Right atrium auricular region (tissue), 2 donors: ENCODE data around the gene CEP83. TPM values are rescaled to one million over a fixed set of nuclear protein-coding genes. Genes with fewer than 3 reads are reported as not detected.
"Not testable (repeated sequence)": the region's sequence is repeated elsewhere in the genome, so short reads cannot be mapped to it uniquely, and the experiment has no call there.

Experiments used
- DNase-seq: peaks from one replicate; pipeline ENCODE4 v3.0.0-alpha.2; 2019; ENCODE audit warnings: low spot score
- H3K27ac ChIP-seq, 2 donors: fragments of 200-600 bp; sonication (generic); 1 replicate in 1 of 2; 2 replicates in 1 of 2; pipeline ENCODE4 v1.5.1; 2016 to 2019
- H3K27me3 ChIP-seq, 2 donors: fragments of 200-600 bp; sonication (generic); one replicate each; pipeline versions ENCODE4 v1.5.1 to v1.6.0; 2017 to 2019
- H3K36me3 ChIP-seq: fragments of 200-600 bp; sonication (generic); one replicate; pipeline ENCODE4 v1.5.1; 2016
- H3K4me1 ChIP-seq, 2 donors: fragments of 200-600 bp; sonication (generic); one replicate each; pipeline versions ENCODE4 v1.5.1 to v1.6.0; 2017 to 2019
- H3K4me3 ChIP-seq, 2 donors: fragments of 200-600 bp; sonication (generic); 1 replicate in 1 of 2; 2 replicates in 1 of 2; pipeline ENCODE4 v1.5.1; 2017 to 2019; ENCODE audit warnings: mild to moderate bottlenecking in 1 of 2, moderate library complexity in 1 of 2
- H3K9me3 ChIP-seq, 2 donors: fragments of 200-600 bp; sonication (generic); one replicate each; pipeline ENCODE4 v1.5.1; 2019
- CTCF ChIP-seq, 2 donors: fragments of 200-600 bp; sonication (generic); IDR thresholded peaks; one replicate each; pipeline ENCODE4 v1.5.1; 2019; ENCODE audit warnings: antibody characterized with exemption in 2 of 2
- total RNA-seq, 2 donors: library from RNA; depleted of rRNA; stranded (reverse); fragments of >200 nt; gene quantifications; one replicate each; pipeline ENCODE4 v1.1.0, GENCODE V29; 2016

The CEP83 gene
- total RNA-seq, 2 donors from 2014 or later, result 13.0 to 16.6 TPM

- no peak overlapping the region for H3K4me3 ChIP-seq
- no peak for DNase-seq
- peaks cover 0 to 18% of the 10 kb centered on the region in 2 donors for H3K9me3 ChIP-seq
- peaks cover 0 to 20% of the 10 kb centered on the region in 2 donors for H3K4me1 ChIP-seq
- no peaks in the 10 kb centered on the region for H3K36me3 ChIP-seq
- H3K27me3 ChIP-seq, result no peaks in the 10 kb centered on the region
- H3K27ac ChIP-seq, result no peak overlapping the region
- TF ChIP-seq CTCF (IDR thresholded peaks at IDR 0.05), result no peak
These were observed 30.0 kb downstream of the CEP83 start for GRCh38 chr12:94429633-94430032.

GRCh38 chr12:94429191-94429590 lies 30.5 kb downstream of the CEP83 start:
- no peak overlapping the region for H3K27ac ChIP-seq
- no peaks in the 10 kb centered on the region for H3K36me3 ChIP-seq
- DNase-seq, result no peak
- TF ChIP-seq CTCF (IDR thresholded peaks at IDR 0.05), result no peak
- H3K27me3 ChIP-seq, result no peaks in the 10 kb centered on the region
- H3K4me3 ChIP-seq, result no peak overlapping the region
- peaks cover 0 to 18% of the 10 kb centered on the region in 2 donors for H3K9me3 ChIP-seq
- H3K4me1 ChIP-seq, result peaks cover 0 to 20% of the 10 kb centered on the region in 2 donors

GRCh38 chr12:94427501-94428381 lies 31.9 kb downstream of the CEP83 start:
- TF ChIP-seq CTCF (IDR thresholded peaks at IDR 0.05), result no peak
- H3K9me3 ChIP-seq, result peaks cover 0 to 23% of the 10 kb centered on the region in 2 donors
- peaks cover 0 to 14% of the 10 kb centered on the region in 2 donors for H3K4me1 ChIP-seq
- no peaks in the 10 kb centered on the region for H3K36me3 ChIP-seq
- H3K4me3 ChIP-seq, result no peak overlapping the region
- DNase-seq, result no peak
- H3K27me3 ChIP-seq, result no peaks in the 10 kb centered on the region
- H3K27ac ChIP-seq, result peak overlapping the region; percentile 12 to 20

GRCh38 chr12:94426049-94426448 lies 33.6 kb downstream of the CEP83 start:
- Histone ChIP-seq H3K9me3 (peaks cover 10 to 35% of the 10 kb centered on the region in 2 donors), H3K4me3 (no peak overlapping the region), H3K27me3 (no peaks in the 10 kb centered on the region), H3K27ac (no peak overlapping the region), H3K36me3 (no peaks in the 10 kb centered on the region), H3K4me1 (peaks cover 0 to 14% of the 10 kb centered on the region in 2 donors)
- DNase-seq, result no peak
- no peak for TF ChIP-seq CTCF (IDR thresholded peaks at IDR 0.05)

GRCh38 chr12:94424830-94425229 lies 34.8 kb downstream of the CEP83 start:
- H3K36me3 ChIP-seq, H3K27me3 ChIP-seq, DNase-seq, H3K27ac ChIP-seq: not testable (repeated sequence)
- Histone ChIP-seq H3K4me1 (peaks cover 0 to 14% of the 10 kb centered on the region in 2 donors), H3K9me3 (peaks cover 10 to 32% of the 10 kb centered on the region in 2 donors), H3K4me3 (peak overlapping the region in 1 of 2 donors; percentile 16)

- H3K9me3 ChIP-seq, result peaks cover 10 to 34% of the 10 kb centered on the region in 2 donors
- no peak overlapping the region for H3K27ac ChIP-seq
- DNase-seq, result no peak
- no peaks in the 10 kb centered on the region for H3K27me3 ChIP-seq
- no peaks in the 10 kb centered on the region for H3K36me3 ChIP-seq
- H3K4me1 ChIP-seq, result peaks cover 0 to 1% of the 10 kb centered on the region in 2 donors
- no peak for TF ChIP-seq CTCF (IDR thresholded peaks at IDR 0.05)
- H3K4me3 ChIP-seq, result no peak overlapping the region
These were observed 37.6 kb downstream of the CEP83 start for GRCh38 chr12:94421868-94422740.
